ENCODE results near the gene LENG1.

LENG1 gene

DNA sequence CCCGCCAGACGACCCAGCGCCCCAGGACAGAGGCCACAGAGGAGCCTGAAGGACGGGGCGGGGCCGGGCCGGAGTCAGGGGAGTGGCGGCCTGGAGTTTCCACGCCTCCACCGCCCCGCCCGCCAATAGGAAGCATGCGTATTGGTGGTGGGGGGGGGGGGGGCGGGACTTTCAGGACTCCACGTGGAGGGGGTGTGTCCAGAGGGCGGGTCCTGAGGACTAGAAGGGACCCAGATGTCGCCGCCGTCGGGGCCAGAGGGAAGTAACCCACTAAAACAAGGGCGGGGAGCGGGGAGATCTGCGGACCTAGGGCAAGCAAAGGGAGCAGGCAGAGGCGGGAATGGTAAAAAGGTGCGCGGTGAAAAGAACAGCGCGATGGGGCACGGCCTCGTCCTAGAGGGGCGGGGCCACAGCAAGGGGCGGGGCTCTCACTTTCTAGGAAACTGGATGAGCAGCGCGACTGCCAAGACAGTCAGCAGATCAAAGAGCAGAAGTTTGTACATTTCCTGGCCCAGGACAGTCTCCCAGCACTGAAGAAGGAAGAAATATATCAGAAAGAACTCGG lies 2.8 kb upstream of the LENG1 start:
- peak; percentile 83 for DNase-seq

DNA sequence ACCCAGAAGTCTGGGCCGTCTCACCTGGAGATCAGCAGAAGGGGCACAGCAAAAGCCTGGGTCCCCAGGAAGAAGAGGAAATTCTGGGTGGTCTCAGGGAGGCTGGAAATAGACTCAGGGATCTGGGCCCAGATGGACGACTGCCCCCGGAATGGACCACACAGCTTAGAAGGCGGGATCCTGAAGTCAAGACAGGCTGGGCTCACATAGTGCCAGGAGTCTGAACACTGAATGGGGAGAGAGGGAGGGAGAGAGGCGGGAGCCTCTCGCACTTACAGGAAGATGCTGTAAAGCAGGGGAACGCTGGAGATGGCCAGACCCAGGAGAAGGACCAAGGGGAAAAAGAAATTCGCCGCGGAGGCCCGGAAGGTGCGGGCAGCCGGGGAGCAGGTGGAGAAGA lies 1.3 kb upstream of the LENG1 start:
- no peak for DNase-seq

DNA sequence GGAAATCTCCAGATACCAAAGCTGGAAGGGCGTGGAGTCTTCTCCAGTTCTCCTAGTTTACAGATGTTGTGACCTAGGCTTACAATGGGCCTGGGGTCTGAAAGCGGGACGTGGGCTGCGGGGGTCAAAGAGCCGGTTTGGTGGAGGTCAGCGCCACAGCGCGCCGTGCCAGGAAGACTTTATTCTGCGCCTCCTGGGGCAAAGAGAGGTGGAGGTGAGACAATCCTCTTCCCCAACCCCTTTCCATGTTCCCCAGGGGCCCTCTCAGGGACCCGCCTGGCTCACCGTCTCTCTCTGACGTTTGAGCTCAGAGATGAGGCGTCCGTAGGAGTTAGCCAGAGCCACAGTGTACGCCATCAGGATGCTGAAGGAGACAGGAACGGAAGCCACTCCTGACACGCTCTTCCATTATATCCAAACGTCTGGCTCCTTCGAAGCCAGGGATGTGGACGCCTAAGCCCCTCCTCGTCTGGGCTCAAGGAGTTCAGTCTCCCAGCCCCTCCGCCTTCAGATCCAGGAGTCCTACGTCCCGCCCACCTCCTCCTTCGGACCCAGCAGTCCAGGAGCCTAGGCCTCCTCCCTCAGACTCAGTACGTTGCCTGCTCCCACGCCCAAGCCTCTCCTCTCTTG lies 776 bp upstream of the LENG1 start:
- DNase-seq, result peak; percentile 11

DNA sequence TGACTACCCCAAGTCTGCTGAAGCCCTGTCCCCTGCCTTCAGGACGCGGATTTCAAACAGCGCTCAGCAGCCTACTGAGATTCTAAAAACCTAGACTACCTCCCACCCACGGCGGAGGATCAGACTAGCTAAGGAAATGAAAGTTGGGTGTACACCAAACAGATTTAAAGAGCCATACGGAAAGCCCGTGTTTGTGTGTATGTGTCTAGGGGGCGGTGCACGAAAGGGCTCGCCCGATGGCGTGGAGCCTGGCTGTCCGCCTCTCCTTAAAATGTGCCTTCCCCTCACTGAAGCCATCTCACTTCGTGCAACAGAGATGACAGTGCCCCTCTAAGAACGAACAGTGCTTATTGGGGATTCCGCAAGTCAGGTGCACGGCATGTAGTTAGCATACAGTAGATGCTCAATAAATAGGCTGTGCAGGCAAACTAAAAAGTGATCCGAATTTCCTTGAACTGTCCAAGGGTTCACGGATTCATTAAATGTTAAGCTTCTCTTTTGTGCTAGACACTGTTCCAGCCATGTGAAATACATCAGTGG lies 639 bp downstream of the LENG1 start:
- peak; percentile 46 for DNase-seq

DNA sequence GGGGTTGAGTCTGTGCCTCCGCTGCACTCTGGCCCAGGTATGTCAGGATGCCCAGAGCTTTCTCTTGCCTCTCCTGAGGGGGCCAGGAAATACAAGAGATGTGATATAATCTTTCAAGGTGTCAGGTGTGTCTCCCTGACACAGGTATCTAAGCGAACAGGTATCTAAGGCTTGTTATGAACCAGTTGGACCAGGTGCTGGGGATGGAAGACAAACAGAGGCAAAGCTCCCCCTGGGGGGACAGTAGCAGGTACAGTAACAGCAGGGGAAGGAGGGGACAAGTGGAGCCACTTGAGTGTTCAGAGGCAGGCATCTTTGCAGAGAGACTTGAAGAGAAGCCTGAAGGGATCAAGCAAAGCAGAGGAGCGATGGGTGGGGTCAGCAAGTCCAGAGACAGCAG lies 2.6 kb downstream of the LENG1 start:
- DNase-seq, result no peak

DNA sequence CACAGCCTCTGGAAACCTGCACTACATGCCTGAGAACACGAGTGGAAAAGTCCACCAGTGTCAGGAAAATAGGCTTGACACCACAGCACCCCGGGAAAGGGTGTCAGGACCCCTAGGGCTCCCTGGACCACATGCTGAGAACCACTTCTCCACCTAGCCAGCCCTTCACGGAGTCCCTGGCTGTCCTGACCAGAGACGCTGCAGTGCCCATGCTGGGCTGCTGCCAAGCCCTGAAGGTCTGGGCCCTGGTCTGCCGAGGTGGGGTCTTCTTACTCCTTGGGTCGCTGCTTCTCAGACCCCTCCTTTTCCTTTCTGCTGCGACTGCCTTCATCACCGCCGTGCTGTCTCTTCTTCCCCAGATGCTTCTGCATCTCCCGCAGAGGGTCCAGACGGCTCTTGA lies 3.0 kb downstream of the LENG1 start:
- no peak for DNase-seq

DNA sequence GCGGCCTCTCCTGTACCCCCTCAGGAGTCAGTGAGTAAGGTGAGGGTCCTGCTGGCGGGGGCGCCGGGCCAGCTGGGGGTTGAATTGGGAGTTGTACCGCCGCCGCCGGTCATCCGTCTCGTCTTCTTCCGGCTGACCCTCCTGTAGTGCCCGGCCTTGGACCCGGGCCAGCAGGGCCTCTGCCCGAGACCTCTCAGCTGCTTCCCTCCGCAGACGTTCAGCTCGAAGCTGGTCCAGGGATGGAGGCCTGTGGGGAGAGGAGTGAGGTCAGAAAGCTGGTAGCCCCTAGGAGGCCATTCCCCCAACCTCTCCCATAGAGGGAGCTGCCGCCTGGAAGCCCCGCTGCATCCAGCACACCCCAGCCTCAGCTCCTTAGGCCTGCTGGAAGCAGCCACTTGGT lies 3.8 kb downstream of the LENG1 start:
- DNase-seq, result no peak

DNA sequence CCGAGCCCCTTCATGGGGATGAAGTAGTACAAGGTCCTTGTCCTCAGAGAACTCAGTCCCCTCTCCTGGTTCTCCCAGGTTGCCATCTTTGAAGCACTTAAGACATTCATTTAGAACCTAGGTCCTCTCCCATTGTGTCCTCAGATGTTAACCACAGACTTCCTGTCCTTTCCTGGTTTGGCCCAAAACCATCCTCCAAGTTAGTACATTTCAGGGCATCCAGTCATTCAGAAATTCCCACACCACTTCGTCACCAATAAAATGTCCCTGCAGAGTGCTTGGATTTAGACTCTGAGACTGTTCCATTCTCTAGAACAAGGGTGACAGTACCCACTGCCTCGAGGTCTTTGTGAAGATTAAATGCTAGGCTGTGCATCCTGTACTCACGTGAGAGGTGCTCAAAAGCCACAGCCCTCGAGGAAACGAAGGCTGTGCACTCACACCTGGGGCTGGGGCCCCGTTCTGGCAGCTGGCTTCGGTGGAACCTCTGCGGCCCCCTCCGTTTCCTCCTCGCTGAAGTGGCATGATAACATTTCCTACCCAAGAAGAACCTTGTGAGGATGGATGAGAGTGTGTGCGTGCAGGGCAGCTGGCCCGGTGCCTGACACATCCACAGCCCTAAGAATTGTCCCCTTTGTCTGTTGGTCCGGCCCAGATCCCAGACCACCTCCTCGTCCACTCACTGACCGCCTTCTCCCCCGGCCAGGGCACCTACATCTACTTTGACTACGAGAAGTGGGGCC lies 4.7 kb downstream of the LENG1 start:
- DNase-seq, result peak; percentile 41

DNA sequence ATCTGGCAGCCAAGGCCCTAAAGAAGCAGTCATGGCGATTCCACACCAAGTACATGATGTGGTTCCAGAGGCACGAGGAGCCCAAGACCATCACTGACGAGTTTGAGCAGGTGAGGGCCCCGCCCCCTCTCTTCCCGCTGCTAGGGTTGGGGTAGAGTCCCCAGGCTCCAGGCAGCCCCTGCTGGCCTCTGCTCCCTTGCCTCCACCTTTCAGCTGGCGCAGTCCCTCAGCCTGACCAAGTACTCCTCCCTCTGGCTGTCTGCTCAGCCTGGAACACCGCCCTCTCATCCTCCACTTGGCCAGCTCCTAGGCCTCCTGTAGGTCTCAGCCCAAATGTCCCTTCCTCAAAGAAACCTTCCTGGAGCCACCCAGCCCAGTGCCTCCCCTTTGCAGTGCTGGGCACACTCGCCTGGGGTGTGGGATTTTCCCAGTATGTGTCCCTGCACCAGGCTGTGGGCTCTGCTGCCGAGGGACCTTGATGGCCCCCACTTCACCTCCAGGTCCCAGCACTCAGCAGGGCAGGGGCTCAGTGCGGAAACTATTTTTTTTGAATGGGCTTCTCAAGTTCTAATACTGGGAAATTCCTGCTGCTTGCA lies 5.7 kb downstream of the LENG1 start:
- no peak for DNase-seq

DNA sequence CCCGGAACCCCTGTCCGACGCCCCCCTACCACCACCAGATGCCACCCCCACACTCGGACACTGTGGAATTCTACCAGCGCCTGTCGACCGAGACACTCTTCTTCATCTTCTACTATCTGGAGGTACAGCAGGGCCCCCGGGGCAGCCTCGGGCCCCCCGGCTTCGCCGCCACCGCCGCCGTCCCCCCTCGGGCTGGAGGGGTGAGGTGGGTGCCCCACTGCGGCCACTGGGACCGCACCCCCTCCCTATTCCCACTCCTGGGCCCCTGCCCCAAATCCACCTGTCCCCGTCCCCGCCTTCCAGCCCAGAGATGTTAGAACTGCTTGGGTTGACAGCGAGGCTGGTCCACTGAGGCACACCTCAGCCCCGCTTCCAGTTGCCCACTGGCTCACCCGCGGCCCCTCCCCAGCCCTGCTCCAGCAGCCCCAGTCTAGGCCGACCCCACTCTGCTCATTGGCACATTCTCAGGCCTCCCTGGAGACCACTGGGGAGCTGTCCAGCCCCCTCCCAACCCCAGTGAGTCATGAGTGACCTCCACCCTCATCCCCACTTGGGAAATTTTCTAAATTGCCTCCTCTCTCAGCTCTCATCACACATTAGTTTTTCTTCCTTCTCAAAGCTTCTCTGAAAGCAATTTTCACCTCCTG lies 6.5 kb downstream of the LENG1 start:
- DNase-seq, result no peak

DNA sequence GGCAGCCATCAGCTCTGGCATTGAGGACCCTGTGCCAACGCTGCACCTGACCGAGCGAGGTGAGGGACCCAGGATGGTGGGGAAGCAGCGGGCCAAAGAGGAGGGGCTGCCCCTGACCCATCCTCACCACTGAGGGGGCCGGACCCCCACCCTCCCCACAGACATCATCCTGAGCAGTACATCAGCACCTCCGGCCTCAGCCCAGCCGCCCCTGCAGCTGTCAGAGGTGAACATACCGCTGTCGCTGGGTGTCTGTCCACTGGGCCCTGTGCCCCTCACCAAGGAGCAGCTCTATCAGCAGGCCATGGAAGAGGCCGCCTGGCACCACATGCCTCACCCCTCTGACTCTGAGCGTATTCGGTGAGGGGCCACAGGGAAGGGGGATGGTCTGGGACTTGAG lies 7.3 kb downstream of the LENG1 start:
- no peak for DNase-seq

DNA sequence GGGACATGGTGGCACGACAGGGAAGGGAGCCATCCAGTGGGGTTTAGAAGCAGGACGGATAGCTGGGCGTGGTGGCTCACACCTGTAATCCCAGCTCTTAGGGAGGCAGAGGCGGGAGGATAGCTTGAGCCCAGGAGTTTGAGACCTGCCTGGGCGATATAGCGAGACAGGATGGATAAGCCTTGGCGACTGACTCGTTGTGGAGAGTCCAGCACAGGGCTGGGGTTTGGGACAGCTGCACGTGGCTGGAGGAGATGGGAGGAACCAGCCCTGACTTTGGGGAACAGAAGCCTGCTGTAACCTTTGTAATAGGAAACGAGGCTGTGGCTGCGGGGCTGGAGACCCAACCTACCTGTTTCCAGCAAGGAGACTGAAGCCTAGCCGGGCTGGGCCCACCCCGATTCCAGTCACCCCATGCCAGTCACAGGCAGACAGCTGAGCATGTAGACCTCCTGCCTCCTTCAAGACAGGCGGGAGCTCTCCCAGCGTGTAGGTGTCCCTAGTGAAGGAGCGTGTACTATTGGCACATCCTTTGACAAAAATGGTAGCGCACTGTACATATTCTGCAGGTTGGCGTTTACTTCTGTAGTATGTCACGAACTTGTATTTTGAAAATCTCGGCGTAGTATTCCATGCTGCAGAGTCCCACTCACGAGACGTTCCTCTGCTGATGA lies 8.0 kb downstream of the LENG1 start:
- no peak for DNase-seq

DNA sequence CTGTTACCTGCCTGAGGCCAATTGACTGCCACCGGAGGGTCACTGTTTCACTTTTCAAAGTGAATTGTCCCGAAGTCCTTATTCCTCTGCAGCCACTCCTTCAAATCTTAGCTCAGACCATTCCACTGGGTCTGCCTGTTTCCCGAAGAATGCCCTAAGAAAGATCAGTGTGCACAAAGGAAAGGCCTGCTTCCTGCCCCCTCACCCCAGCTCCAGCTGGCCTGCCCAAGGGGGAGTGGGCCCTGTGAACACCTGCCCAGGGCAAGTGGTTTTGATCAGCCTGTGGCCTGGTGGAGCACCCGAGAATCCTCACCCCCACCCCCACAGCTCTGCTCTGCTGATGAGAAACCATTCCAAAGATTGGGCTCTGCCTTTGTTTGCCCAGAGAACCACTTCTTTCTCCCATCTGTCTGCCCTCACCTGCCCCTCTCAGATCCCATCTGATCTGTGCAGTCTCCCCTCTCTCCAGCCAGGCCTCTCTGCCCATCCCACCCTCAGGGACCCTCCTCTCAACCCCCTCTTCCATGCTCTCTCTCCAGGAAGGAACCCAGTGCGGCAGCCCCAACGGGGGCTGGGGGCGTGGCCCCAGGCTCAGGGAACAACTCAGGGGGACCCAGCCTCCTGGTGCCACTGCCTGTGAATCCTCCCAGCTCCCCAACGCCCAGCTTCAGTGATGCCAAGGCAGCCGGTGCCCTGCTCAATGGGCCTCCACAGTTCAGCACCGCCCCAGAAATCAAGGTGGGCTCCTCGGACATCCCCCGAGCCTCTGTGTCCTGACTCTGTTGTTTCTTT lies 10.3 kb downstream of the LENG1 start:
- DNase-seq, result no peak

DNA sequence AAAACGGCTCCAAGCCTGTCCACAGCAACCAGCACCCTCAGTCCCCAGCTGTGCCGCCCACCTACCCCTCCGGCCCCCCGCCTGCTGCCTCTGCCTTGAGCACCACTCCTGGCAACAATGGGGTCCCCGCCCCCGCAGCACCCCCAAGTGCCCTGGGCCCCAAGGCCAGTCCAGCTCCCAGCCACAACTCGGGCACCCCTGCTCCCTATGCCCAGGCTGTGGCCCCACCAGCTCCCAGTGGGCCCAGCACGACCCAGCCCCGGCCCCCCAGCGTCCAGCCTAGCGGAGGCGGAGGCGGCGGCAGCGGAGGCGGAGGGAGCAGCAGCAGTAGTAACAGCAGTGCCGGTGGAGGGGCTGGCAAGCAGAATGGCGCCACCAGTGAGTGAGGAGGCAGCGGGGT lies 11.4 kb downstream of the LENG1 start:
- no peak for DNase-seq

DNA sequence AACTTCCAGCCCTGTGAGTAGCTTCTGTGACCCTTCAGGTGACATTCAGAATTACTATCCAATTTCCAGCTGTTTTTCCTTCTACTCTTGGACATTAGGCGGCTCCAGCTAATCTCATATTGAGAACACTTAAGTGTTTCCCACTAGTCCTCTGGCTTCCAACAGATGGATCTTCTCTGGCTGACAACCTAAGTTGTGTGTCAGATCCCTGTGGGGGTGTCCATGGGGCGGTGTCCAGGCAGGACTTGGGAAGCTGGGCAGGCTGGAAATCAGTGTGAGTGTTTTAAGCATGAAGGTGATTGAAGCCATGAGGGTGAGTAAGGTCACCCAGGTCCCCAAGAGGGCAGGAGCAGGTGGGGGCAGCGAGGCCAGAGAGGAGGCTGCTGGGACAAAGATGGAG lies 11.8 kb downstream of the LENG1 start:
- DNase-seq, result no peak

DNA sequence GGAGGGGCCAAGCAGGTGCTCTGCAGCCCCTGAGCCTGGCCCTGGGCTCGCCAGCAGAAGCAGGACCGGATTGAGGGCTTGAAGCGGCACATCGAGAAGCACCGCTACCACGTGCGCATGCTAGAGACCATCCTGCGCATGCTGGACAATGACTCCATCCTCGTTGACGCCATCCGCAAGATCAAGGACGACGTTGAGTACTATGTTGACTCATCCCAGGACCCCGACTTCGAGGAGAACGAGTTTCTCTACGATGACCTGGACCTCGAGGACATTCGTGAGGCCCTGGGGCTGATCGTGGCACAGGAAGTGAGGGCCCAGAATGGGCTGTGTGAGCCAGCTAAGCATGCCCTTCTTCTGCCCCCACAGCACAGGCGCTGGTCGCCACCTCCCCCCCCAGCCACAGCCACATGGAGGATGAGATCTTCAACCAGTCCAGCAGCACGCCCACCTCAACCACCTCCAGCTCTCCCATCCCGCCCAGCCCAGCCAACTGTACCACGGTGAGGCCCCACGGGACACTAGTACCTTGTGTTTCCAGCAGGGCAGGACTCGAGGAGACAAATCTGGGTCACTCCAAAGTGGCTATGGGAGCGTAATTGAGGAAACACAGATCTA lies 13.9 kb downstream of the LENG1 start:
- no peak for DNase-seq

DNA sequence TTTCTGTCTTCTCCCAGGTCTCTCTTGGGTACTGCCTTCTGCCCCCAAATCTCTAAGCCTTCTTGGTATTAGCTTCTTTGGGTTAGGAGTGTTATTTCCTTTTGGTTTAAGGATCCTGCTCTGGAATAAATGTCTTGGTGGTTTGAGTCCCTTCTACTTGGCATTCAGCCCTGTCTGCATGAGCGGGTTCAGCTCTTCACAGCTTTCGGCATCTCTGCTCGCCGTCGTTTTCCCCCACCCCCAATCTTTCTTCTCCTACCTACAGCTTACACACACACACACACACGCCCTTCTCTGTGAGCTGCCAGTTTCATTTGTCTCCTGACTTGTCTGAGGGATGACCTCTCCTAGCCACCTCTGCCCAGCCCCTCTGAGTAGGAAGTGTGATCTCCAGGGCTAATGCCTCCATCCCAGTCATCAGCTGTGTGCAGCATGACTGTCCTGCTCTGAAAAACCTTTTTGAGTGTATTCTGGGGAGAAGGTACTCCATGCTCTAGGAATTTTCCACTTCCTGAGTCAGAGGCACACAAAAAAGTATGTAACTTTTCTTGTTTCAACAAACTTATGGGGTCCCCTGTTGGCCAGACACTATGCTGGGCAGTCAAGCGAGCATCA lies 17.2 kb downstream of the LENG1 start:
- DNase-seq, result no peak

DNA sequence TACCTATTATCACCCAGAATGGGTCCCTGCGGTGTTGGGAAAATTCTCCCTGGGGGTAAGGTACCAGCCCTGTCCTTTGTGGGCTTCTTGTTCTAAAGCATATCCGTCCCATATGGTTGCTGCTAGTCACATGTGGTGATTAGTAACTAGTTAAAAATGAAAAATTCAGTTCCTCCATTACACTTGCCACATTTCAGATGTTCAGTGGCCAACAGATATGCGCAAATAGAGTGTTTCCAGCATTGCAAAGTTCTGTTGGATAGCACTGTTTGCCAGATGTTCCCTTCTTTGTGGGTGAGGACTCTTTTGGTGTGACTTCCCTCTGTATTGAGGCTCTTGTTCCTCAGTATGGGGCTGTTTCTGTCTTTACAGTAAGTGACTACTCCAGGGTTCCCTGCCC lies 18.2 kb downstream of the LENG1 start:
- DNase-seq, result no peak

DNA sequence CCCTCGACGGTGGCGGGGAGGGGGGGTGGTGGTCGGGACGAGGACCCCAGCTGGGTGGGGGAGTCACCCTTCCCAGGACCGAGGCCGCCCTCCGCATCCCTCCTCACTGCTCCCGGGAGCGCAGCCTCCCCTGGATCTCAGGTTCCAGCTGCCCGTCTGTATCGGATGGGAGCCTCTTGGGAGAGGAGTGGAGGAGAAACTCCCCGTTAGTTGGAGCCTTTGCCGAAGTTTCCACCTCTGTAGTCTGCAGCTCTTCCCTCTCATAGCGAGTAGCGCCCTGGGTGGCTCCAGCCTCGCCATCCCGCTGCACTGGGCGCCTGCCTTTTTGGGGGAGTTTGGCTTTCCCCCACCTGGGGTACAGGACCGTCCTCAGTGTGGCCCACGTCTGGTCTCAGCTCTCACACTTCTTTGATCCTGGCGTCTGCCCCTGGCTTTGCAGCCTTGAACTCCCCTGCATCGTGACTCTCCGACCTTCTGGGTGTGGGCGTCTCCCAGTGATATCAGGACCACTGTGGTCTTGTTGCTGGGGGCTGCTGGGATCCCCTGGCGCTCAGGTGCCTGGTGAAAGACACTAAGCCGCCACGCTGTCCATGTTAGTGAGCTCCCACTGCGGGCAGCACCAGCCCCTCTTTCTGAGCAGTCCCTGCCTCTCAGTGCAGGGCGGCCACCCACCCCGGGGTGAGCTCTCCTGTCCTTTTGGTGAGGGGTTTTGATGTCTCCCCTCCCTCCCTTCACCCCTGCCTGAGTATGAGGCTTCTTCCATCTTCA lies 20.8 kb downstream of the LENG1 start:
- DNase-seq, result peak; percentile 17
